ENCODE data around the gene ELANE.

DNA sequence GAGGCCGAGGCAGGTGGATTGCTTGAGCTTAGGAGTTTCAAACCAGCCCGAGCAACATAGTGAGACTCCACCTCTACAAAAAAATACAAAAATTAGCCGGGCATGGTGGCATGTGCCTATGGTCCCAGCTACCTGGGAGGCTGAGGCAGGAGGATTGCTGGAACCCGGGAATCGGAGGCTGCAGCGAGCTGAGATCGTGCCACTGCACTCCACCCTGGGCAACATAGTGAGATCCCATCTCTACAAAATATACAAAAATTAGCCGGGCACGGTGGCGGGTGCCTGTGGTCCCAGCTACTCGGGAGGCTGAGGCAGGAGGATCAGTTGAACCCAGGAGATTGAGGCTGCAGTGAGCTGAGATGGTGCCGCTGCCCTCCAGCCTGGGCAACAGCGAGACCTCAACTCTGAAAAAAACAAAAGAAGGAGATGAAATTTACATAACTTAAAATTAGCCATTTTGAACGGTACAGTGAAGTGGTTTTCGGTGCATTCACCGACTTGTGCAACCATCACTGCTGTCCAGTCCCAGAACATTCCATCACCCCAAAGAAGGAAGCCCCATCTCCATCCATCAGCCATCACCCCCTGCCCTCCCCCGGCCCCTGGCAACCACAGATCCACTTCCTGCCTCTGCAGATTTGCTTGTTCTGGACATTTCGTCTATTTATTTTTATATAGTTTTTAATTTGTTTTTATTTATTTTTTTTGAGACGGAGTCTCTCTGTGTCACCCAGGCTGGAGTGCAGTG, 26.0 kb upstream of the ELANE start:
- no peak for TF ChIP-seq POLR2A (IDR thresholded peaks at IDR 0.05)
- TF ChIP-seq, protein P1, sequence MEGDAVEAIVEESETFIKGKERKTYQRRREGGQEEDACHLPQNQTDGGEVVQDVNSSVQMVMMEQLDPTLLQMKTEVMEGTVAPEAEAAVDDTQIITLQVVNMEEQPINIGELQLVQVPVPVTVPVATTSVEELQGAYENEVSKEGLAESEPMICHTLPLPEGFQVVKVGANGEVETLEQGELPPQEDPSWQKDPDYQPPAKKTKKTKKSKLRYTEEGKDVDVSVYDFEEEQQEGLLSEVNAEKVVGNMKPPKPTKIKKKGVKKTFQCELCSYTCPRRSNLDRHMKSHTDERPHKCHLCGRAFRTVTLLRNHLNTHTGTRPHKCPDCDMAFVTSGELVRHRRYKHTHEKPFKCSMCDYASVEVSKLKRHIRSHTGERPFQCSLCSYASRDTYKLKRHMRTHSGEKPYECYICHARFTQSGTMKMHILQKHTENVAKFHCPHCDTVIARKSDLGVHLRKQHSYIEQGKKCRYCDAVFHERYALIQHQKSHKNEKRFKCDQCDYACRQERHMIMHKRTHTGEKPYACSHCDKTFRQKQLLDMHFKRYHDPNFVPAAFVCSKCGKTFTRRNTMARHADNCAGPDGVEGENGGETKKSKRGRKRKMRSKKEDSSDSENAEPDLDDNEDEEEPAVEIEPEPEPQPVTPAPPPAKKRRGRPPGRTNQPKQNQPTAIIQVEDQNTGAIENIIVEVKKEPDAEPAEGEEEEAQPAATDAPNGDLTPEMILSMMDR (IDR thresholded peaks at IDR 0.05 in 8 of 11, conservative IDR thresholded peaks at IDR 0.05 in 3 of 11), result no peak
- TF ChIP-seq POLR2AphosphoS5 (IDR thresholded peaks at IDR 0.05), result no peak
